Common myeloid progenitor, CD34-positive (primary cell): ENCODE measurements around the gene PDE4B.

ENCODE experiments used
- CTCF ChIA-PET: fragments of 350-600 bp; sonication (Branson Sonifier 250); formaldehyde crosslinking; loops from one replicate; lab custom pipeline; 2021; ENCODE audit warnings: antibody characterized with exemption; lab: Charles Lee
- POLR2A ChIA-PET: fragments of 350-600 bp; sonication (Branson Sonifier 250); formaldehyde crosslinking; loops from one replicate; lab custom pipeline; 2021; ENCODE audit warnings: antibody characterized with exemption; lab: Charles Lee
- DNase-seq, 3 donors: peaks; one replicate each; pipeline versions ENCODE4 v3.0.0 to v3.0.0-alpha.2; 2013
- H3K27ac ChIP-seq, 2 experiments: 1 replicate in 1 of 2; 2 replicates in 1 of 2; pipeline ENCODE4 v1.7.0; 2013; ENCODE audit warnings: inconsistent platforms in 2 of 2, low read length in 2 of 2, mild to moderate bottlenecking in 2 of 2, low read depth in 1 of 2, moderate library complexity in 1 of 2; ENCODE audit not compliant: severe bottlenecking in 2 of 2, insufficient read depth in 1 of 2, poor library complexity in 1 of 2
- H3K27me3 ChIP-seq, 5 experiments: replicated peaks in 2 of 5; 1 replicate in 3 of 5; 2 replicates in 2 of 5; pipeline versions ENCODE4 v1.6.1 to v1.7.0; 2013; ENCODE audit warnings: low read length in 4 of 5, mild to moderate bottlenecking in 2 of 5, moderate library complexity in 2 of 5, inconsistent platforms in 1 of 5; ENCODE audit not compliant: insufficient read depth in 5 of 5, control insufficient read depth in 4 of 5
- H3K36me3 ChIP-seq, 4 experiments: 1 replicate in 2 of 4; 2 replicates in 2 of 4; pipeline versions ENCODE4 v1.6.1 to v1.7.0; 2013; ENCODE audit warnings: low read length in 3 of 4, control low read depth in 1 of 4, mild to moderate bottlenecking in 1 of 4; ENCODE audit not compliant: control insufficient read depth in 4 of 4, insufficient read depth in 4 of 4
- H3K4me1 ChIP-seq, 4 experiments: 1 replicate in 3 of 4; 2 replicates in 1 of 4; pipeline versions ENCODE4 v1.6.1 to v1.7.1; 2013; ENCODE audit warnings: low read length in 3 of 4, mild to moderate bottlenecking in 3 of 4, control low read depth in 1 of 4, inconsistent platforms in 1 of 4, moderate library complexity in 1 of 4; ENCODE audit not compliant: control insufficient read depth in 4 of 4, insufficient read depth in 4 of 4; ENCODE audit errors: control extremely low read depth in 1 of 4
- H3K4me3 ChIP-seq, 7 experiments: 1 replicate in 4 of 7; 2 replicates in 3 of 7; pipeline versions ENCODE4 v1.5.1 to v1.7.0; 2013; ENCODE audit warnings: mild to moderate bottlenecking in 7 of 7, low read length in 6 of 7, moderate library complexity in 6 of 7, inconsistent platforms in 2 of 7, low read depth in 2 of 7, control low read depth in 1 of 7; ENCODE audit not compliant: insufficient read depth in 4 of 7, control insufficient read depth in 1 of 7; ENCODE audit errors: extremely low read depth in 1 of 7
- H3K9me3 ChIP-seq, 5 experiments: 1 replicate in 4 of 5; 2 replicates in 1 of 5; pipeline versions ENCODE4 v1.6.1 to v1.7.1; 2013; ENCODE audit warnings: low read length in 4 of 5, mild to moderate bottlenecking in 2 of 5, inconsistent platforms in 1 of 5, low read depth in 1 of 5, moderate library complexity in 1 of 5; ENCODE audit not compliant: control insufficient read depth in 4 of 5, insufficient read depth in 2 of 5; ENCODE audit errors: control extremely low read depth in 1 of 5
- WGBS: methylation state at CpG from one replicate; pipeline ENCODE4 v1.1.5; 2013; ENCODE audit not compliant: insufficient coverage; 5-methylcytosine and 5-hydroxymethylcytosine counted together

PDE4B gene

DNA sequence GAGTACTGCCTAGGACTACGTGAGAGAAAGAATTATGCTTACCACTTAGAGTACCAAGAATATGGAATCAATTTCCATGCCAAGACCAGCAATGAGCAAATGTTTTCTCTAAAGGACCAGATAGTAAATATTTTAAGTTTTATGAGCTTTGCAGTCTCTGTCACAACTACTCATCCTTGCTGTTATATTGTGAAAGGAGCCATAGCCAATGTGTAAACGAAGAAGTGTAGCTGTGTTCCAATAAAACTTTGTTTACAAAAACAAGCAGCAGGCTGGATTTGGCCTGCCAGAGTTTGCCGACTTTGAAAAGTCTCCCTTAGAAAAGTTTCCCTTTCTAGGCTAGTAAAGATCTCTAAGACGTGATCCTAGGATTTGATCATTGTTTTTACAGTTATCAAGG is 128.8 kb downstream of the PDE4B start:
- Histone ChIP-seq H3K27me3 (no peaks in the 10 kb centered on the region), H3K36me3 (no peaks in the 10 kb centered on the region), H3K27ac (no peak overlapping the region), H3K4me3 (no peak overlapping the region), H3K4me1 (no peaks in the 10 kb centered on the region), H3K9me3 (peaks cover 0 to 6% (median 0%) of the 10 kb centered on the region in 5 experiments)
- no peak for DNase-seq
- CTCF ChIA-PET: no interaction called here
- POLR2A ChIA-PET: no interaction called here
- 97% methylated on average over 4 of the region's 4 CpGs for WGBS

DNA sequence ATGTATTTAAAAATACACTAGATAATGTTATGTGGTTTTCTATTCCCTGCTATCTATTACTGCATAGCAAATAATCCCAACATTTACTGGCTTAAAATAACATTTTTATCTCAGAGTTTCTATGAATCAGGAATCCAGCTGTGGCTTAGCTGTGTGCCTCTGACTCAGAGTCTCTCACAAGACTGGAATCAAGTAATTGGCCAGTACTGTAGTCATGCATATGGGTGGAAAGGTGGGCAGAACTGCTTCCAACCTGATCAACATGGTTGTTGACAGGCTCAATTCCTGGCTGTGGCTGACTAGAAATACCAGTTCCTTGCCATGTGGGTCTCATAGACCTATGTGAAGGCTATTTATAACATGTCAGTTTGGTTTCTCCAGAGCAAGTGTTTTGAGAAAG is 131.8 kb downstream of the PDE4B start:
- Histone ChIP-seq H3K9me3 (peaks cover 0 to 9% (median 0%) of the 10 kb centered on the region in 5 experiments), H3K27ac (no peak overlapping the region), H3K27me3 (no peaks in the 10 kb centered on the region), H3K4me3 (no peak overlapping the region), H3K4me1 (no peaks in the 10 kb centered on the region), H3K36me3 (no peaks in the 10 kb centered on the region)
- ChIA-PET CTCF (no interaction called here), POLR2A (no interaction called here)
- DNase-seq: no peak

DNA sequence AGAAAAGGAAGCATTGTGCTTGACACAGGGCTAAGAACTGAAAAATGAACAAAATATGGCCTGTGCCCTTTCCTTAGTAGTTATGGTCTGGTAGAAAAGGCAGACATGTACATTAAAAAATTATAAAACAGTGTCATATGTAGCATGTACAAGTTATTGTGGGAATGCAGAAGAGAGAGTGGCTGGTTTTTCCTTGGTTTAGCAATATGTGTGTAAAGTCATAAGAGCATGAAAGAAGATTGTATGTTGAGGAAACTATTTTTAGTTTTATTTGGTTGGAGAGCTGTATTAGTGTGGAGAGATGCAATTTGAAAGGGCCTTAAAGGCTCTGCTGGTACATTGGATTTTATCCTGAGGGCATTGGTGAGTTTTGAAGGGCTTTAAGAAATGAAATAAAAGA is 145.8 kb downstream of the PDE4B start:
- Histone ChIP-seq H3K4me3 (no peak overlapping the region), H3K36me3 (no peaks in the 10 kb centered on the region), H3K27ac (no peak overlapping the region), H3K9me3 (peaks cover 0 to 2% (median 0%) of the 10 kb centered on the region in 5 experiments), H3K27me3 (no peaks in the 10 kb centered on the region), H3K4me1 (no peaks in the 10 kb centered on the region)
- ChIA-PET POLR2A (no interaction called here), CTCF (no interaction called here)
- DNase-seq: no peak

DNA sequence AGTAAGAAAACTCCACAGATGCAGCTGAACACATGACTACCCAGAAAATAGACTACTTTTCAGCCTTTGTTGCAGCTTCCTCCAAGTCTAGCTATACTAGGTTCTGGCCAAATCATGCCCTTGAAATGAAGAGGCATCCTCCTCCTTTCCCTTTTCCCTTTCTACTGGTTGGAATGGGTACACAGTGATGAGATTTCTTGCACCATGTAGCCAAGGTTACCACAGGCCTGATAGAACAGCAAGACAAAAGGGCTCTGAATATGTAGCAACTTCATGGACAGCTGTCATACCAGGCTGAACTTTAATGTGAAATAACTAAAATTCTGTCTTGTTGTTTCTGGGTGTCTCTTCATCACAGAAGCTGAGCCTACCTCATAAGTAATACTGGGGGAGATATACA is 146.5 kb downstream of the PDE4B start:
- POLR2A ChIA-PET: no interaction called here
- Histone ChIP-seq H3K27me3 (no peaks in the 10 kb centered on the region), H3K4me1 (no peaks in the 10 kb centered on the region), H3K27ac (no peak overlapping the region), H3K4me3 (no peak overlapping the region), H3K36me3 (no peaks in the 10 kb centered on the region), H3K9me3 (peaks cover 0 to 2% (median 0%) of the 10 kb centered on the region in 5 experiments)
- CTCF ChIA-PET: interaction anchor here (0.7 to 0.8 kb wide), 2 partner anchors 20 to 25 kb away, joined by 3 read pairs; no protein-coding TSS in a partner anchor
- no peak for DNase-seq

DNA sequence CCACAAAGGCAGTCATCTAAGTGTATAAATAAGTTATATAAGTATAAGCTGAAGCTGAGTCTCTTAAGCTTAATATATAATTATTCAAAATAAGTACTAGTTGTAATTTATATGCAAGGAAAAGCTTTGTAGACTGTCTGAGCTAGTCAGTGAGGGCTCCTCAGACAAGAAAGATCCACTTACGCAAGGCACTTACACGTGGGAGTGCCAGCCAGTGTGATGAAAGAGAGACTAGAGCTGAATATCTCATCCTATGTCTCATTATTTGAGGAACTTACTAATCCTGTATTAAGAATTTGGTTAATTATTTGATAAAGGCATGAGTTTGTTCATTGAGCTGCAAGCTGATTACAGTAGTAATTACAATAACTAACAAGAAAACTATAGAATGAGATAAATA is 146.9 kb downstream of the PDE4B start:
- no peak for DNase-seq
- no peaks in the 10 kb centered on the region for H3K4me1 ChIP-seq
- H3K4me3 ChIP-seq: no peak overlapping the region
- no peak overlapping the region for H3K27ac ChIP-seq
- WGBS: 80% methylated on average over 2 of the region's 2 CpGs
- no peaks in the 10 kb centered on the region for H3K36me3 ChIP-seq
- ChIA-PET CTCF (interaction anchor here (0.7 to 2.0 kb wide), 3 partner anchors 20 to 303 kb away, joined by 3 to 4 read pairs (median 3); no protein-coding TSS in a partner anchor), POLR2A (no interaction called here)
- no peaks in the 10 kb centered on the region for H3K27me3 ChIP-seq
- H3K9me3 ChIP-seq: peaks cover 0 to 2% (median 0%) of the 10 kb centered on the region in 5 experiments

DNA sequence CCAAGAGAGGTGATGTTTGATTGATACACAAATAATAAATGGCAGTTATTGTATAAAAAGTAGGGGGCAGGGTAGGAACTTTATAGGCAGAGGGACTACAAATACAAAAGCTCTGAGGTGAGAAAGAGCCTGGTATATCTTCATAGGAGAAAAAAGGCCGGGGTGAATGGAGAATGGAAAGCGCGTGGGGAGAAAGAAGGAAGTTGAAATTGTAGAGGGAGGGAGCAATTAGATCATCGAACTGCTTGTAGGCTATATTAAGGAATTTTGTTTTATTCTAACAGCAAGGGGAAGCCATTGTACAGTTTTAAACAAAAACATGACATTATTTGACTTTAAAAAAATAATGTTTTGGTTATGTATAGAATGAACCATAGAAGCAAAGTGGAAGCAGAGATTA is 147.4 kb downstream of the PDE4B start:
- Histone ChIP-seq H3K27ac (no peak overlapping the region), H3K4me3 (no peak overlapping the region), H3K4me1 (no peaks in the 10 kb centered on the region), H3K36me3 (no peaks in the 10 kb centered on the region), H3K9me3 (peaks cover 0 to 2% (median 0%) of the 10 kb centered on the region in 5 experiments), H3K27me3 (no peaks in the 10 kb centered on the region)
- CTCF ChIA-PET: interaction anchor here (0.8 to 2.0 kb wide), 2 partner anchors 19 to 303 kb away, joined by 3 to 4 read pairs; no protein-coding TSS in a partner anchor
- POLR2A ChIA-PET: no interaction called here
- WGBS: 100% methylated on average over 3 of the region's 4 CpGs
- DNase-seq: no peak

DNA sequence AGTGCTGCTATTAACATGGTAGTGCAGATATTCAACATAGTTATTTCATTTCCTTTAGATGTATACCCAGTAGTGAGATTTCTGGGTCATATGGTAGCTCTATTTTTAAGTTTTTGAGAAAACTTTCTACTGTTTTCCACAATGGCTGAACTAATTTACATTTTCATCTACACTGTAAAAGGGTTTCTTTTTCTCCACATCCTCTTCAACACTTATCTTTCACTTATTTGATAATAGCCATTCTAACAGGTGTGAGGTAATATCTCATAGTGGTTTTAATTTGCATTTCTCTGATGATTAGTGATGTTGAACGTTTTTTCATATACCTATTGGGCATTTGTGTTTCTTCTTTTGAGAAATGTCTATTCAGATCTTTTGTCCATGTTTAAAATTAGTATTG is 149.8 kb downstream of the PDE4B start:
- Histone ChIP-seq H3K27me3 (no peaks in the 10 kb centered on the region), H3K27ac (no peak overlapping the region), H3K4me3 (no peak overlapping the region), H3K36me3 (no peaks in the 10 kb centered on the region), H3K9me3 (peaks cover 0 to 4% (median 0%) of the 10 kb centered on the region in 5 experiments), H3K4me1 (no peaks in the 10 kb centered on the region)
- no peak for DNase-seq
- CTCF ChIA-PET: interaction anchor here (0.6 kb wide), 1 partner anchor 77 kb away, joined by 3 read pairs; no protein-coding TSS in a partner anchor
- WGBS: no CpG with 5 or more reads among the region's 1 CpG
- POLR2A ChIA-PET: interaction anchor here (0.6 kb wide), 1 partner anchor 229 kb away, joined by 3 read pairs; no protein-coding TSS in a partner anchor
